H1 (cell line): ENCODE results near the gene LAYN. TPM values are rescaled to one million over a fixed set of nuclear protein-coding genes. Genes with fewer than 3 reads are reported as not detected.

ENCODE experiments used
- CTCF ChIA-PET: fragments of 300-600 bp; sonication (Branson Sonifier 250); formaldehyde crosslinking; loops from one replicate; lab custom pipeline; 2021; ENCODE audit not compliant: partially characterized antibody; lab: Charles Lee
- POLR2A ChIA-PET: fragments of 300-600 bp; sonication (Branson Sonifier 250); formaldehyde crosslinking; loops from one replicate; lab custom pipeline; 2021; ENCODE audit warnings: inconsistent platforms; ENCODE audit not compliant: partially characterized antibody; lab: Charles Lee
- DNase-seq, 2 experiments: peaks; one replicate each; pipeline versions ENCODE4 v3.0.0 to v3.0.0-alpha.2; 2010 to 2022; ENCODE audit warnings: low spot score in 2 of 2, low read depth in 1 of 2, mixed read lengths in 1 of 2
- FAIRE-seq: peaks from 2 replicates; lab custom pipeline; 2011; peaks lifted over from hg19 to GRCh38; lab: Jason Lieb, UNC
- H2AFZ ChIP-seq: 2 replicates; pipeline ENCODE4 v1.8.1; 2012; ENCODE audit warnings: low read length, inconsistent platforms
- H2AK5ac ChIP-seq: 2 replicates; pipeline ENCODE4 v1.6.1; 2013; ENCODE audit warnings: low read depth, low read length
- H2BK120ac ChIP-seq: replicated peaks from 2 replicates; pipeline ENCODE3; 2013; ENCODE audit warnings: low read depth, low read length, inconsistent platforms
- H2BK12ac ChIP-seq: 2 replicates; pipeline ENCODE4 v1.6.1; 2013; ENCODE audit warnings: low read depth, low read length
- H2BK15ac ChIP-seq: 2 replicates; pipeline ENCODE4 v1.6.1; 2013; ENCODE audit warnings: low read length
- H2BK20ac ChIP-seq: 2 replicates; pipeline ENCODE4 v1.6.1; 2013; ENCODE audit warnings: low read length
- H2BK5ac ChIP-seq: 2 replicates; pipeline ENCODE4 v1.6.1; 2013; ENCODE audit warnings: low read depth, low read length
- H3K14ac ChIP-seq: 2 replicates; pipeline ENCODE4 v1.6.1; 2013; ENCODE audit warnings: inconsistent platforms; ENCODE audit not compliant: insufficient read length
- H3K18ac ChIP-seq: 2 replicates; pipeline ENCODE4 v1.6.1; 2013; ENCODE audit warnings: low read length; ENCODE audit errors: extremely low read depth
- H3K23ac ChIP-seq: 2 replicates; pipeline ENCODE4 v1.6.1; 2013; ENCODE audit warnings: inconsistent platforms; ENCODE audit not compliant: insufficient read length
- H3K23me2 ChIP-seq: 2 replicates; pipeline ENCODE4 v1.6.1; 2013; ENCODE audit warnings: low read depth, low read length
- H3K27ac ChIP-seq: 2 replicates; pipeline ENCODE4 v1.6.1; 2011; ENCODE audit warnings: low read depth, low read length, inconsistent platforms
- H3K27me3 ChIP-seq, 4 experiments: replicated peaks in 1 of 4; 1 replicate in 1 of 4; 2 replicates in 3 of 4; pipeline versions ENCODE4 v1.6.1 to v1.8.1; 2011 to 2013; ENCODE audit warnings: low read length in 3 of 4, mild to moderate bottlenecking in 3 of 4, inconsistent platforms in 2 of 4, mixed read lengths in 2 of 4, moderate library complexity in 1 of 4; ENCODE audit not compliant: control insufficient read depth in 3 of 4, insufficient read depth in 3 of 4; ENCODE audit errors: extremely low read depth in 1 of 4
- H3K36me3 ChIP-seq, 4 experiments: 2 replicates each; pipeline versions ENCODE4 v1.6.1 to v1.8.1; 2011 to 2013; ENCODE audit warnings: mild to moderate bottlenecking in 4 of 4, low read length in 3 of 4, moderate library complexity in 2 of 4, control low read depth in 1 of 4, inconsistent platforms in 1 of 4; ENCODE audit not compliant: insufficient read depth in 4 of 4, control insufficient read depth in 2 of 4
- H3K4ac ChIP-seq: replicated peaks from 2 replicates; pipeline ENCODE3; 2013; ENCODE audit warnings: low read length, low read depth, mixed read lengths, inconsistent platforms; ENCODE audit not compliant: insufficient read length
- H3K4me1 ChIP-seq, 4 experiments: replicated peaks in 1 of 4; 1 replicate in 1 of 4; 2 replicates in 3 of 4; pipeline versions ENCODE4 v1.6.1 to v1.8.1; 2011 to 2013; ENCODE audit warnings: low read length in 3 of 4, inconsistent platforms in 2 of 4, mixed read lengths in 1 of 4; ENCODE audit not compliant: insufficient read depth in 4 of 4, control insufficient read depth in 3 of 4
- H3K4me2 ChIP-seq, 2 experiments: 2 replicates each; pipeline versions ENCODE4 v1.6.1 to v1.8.1; 2011 to 2013; ENCODE audit warnings: low read depth in 2 of 2, low read length in 2 of 2, control low read depth in 1 of 2, inconsistent platforms in 1 of 2, mild to moderate bottlenecking in 1 of 2; ENCODE audit not compliant: insufficient read depth in 1 of 2
- H3K4me3 ChIP-seq, 4 experiments: fragments of 200-600, 300-600 bp in 1 of 4; sonication (generic), shearing (Covaris generic), sonication (Bioruptor Twin) in 1 of 4; 2 replicates each; pipeline versions ENCODE4 v1.5.1 to v1.8.1; 2011 to 2016; ENCODE audit warnings: low read length in 4 of 4, low read depth in 3 of 4, control low read depth in 2 of 4, inconsistent platforms in 2 of 4, mild to moderate bottlenecking in 2 of 4, mixed read lengths in 1 of 4, moderate library complexity in 1 of 4; ENCODE audit not compliant: insufficient read depth in 2 of 4; ENCODE audit errors: extremely low read depth in 1 of 4
- H3K56ac ChIP-seq: replicated peaks from 2 replicates; pipeline ENCODE3; 2013; ENCODE audit warnings: low read depth, mild to moderate bottlenecking, mixed read lengths, low read length, inconsistent platforms; ENCODE audit not compliant: insufficient read length
- H3K79me1 ChIP-seq: 2 replicates; pipeline ENCODE4 v1.6.1; 2013; ENCODE audit warnings: low read depth, low read length, control low read depth
- H3K79me2 ChIP-seq, 2 experiments: 2 replicates each; pipeline versions ENCODE4 v1.6.1 to v1.8.1; 2012 to 2013; ENCODE audit warnings: low read length in 2 of 2, mild to moderate bottlenecking in 2 of 2, inconsistent platforms in 1 of 2; ENCODE audit not compliant: insufficient read depth in 2 of 2, control insufficient read depth in 1 of 2
- H3K9ac ChIP-seq, 4 experiments: replicated peaks in 1 of 4; 1 replicate in 1 of 4; 2 replicates in 3 of 4; pipeline versions ENCODE4 v1.6.1 to v1.8.1; 2011 to 2013; ENCODE audit warnings: low read depth in 3 of 4, low read length in 3 of 4, control low read depth in 2 of 4, mild to moderate bottlenecking in 2 of 4, moderate library complexity in 2 of 4, inconsistent platforms in 1 of 4; ENCODE audit errors: extremely low read depth in 1 of 4
- H3K9me3 ChIP-seq, 2 experiments: 2 replicates each; pipeline versions ENCODE4 v1.6.1 to v1.8.1; 2012 to 2013; ENCODE audit warnings: mild to moderate bottlenecking in 2 of 2, moderate library complexity in 2 of 2, control low read depth in 1 of 2, inconsistent platforms in 1 of 2, low read depth in 1 of 2, low read length in 1 of 2, mixed read lengths in 1 of 2; ENCODE audit not compliant: insufficient read depth in 2 of 2
- H4K20me1 ChIP-seq, 2 experiments: replicated peaks in 1 of 2; 2 replicates each; pipeline versions ENCODE3 to v1.8.1; 2011 to 2013; ENCODE audit warnings: inconsistent platforms in 2 of 2, low read length in 2 of 2, mild to moderate bottlenecking in 1 of 2; ENCODE audit not compliant: insufficient read depth in 2 of 2, control insufficient read depth in 1 of 2
- H4K5ac ChIP-seq: 2 replicates; pipeline ENCODE4 v1.6.1; 2013; ENCODE audit warnings: low read length, low read depth, mixed read lengths, inconsistent platforms; ENCODE audit not compliant: insufficient read length
- H4K8ac ChIP-seq: 2 replicates; pipeline ENCODE4 v1.8.0; 2013; ENCODE audit warnings: mild to moderate bottlenecking, moderate library complexity, low read length, inconsistent platforms; ENCODE audit not compliant: insufficient read depth; ENCODE audit errors: extremely low read depth
- H4K91ac ChIP-seq: replicated peaks from 2 replicates; pipeline ENCODE3; 2013; ENCODE audit warnings: low read length, mixed read lengths, inconsistent platforms; ENCODE audit not compliant: insufficient read length
- CHD2 ChIP-seq: IDR thresholded peaks from 2 replicates; pipeline ENCODE4 v1.6.1; 2012; ENCODE audit warnings: low read length, improper control_type of control experiment
- GTF2F1 ChIP-seq: IDR thresholded peaks from 2 replicates; pipeline ENCODE4 v1.6.1; 2012; ENCODE audit warnings: low read depth, low read length, improper control_type of control experiment, borderline replicate concordance
- NRF1 ChIP-seq: IDR thresholded peaks from 2 replicates; pipeline ENCODE4 v1.6.1; 2011; ENCODE audit warnings: mild to moderate bottlenecking, low read depth, low read length, improper control_type of control experiment
- PHF8 ChIP-seq: fragments of 200-600 bp; sonication (generic); conservative IDR thresholded peaks from 2 replicates; pipeline ENCODE4 v1.7.1; 2012; ENCODE audit warnings: low read depth, mild to moderate bottlenecking, inconsistent platforms, low read length, moderate library complexity
- SIRT6 ChIP-seq: IDR thresholded peaks from one replicate; pipeline ENCODE4 v1.7.1; 2012; ENCODE audit warnings: low read length, inconsistent platforms
- SRF ChIP-seq: IDR thresholded peaks from 2 replicates; pipeline ENCODE4 v1.6.1; 2011; ENCODE audit warnings: mild to moderate bottlenecking, low read depth, low read length, moderate library complexity
- WGBS, 2 experiments: shearing (Covaris generic) in 1 of 2; methylation state at CpG; one replicate each; pipeline versions ENCODE4 v1.1.6 to v1.1.7; 2013 to 2015; ENCODE audit warnings: low lambda C conversion rate in 2 of 2, mixed read lengths in 2 of 2, inconsistent platforms in 1 of 2, low coverage in 1 of 2, missing lambda C conversion rate in 1 of 2; ENCODE audit not compliant: insufficient replicate concordance in 2 of 2, insufficient coverage in 1 of 2, insufficient read length in 1 of 2; ENCODE audit errors: extremely low coverage in 1 of 2, missing lambda C conversion rate in 1 of 2; 5-methylcytosine and 5-hydroxymethylcytosine counted together
- polyA plus RNA-seq, 7 experiments: library from polyadenylated mRNA; depleted of rRNA in 3 of 7; stranded (reverse) in 5 of 7; unstranded in 2 of 7; fragments of >200 nt in 5 of 7; fragments of 200-250 nt in 2 of 7; gene quantifications; 1 replicate in 5 of 7; 2 replicates in 1 of 7; 4 replicates in 1 of 7; pipeline versions ENCODE4 v1.2.1 to v1.2.3, GENCODE V29; 2011 to 2013; ENCODE audit warnings: missing spikeins in 2 of 7, mixed read lengths in 2 of 7
- total RNA-seq: library from RNA; stranded (reverse); fragmentation: NEBNext Ultra II Directional; extraction: Animal tissue kit (Norgen Biotek cat#: 25700); gene quantifications from 2 replicates; pipeline ENCODE4 v1.2.1, GENCODE V29; 2021
- TF ChIP-seq, protein P1 (sequence below): IDR thresholded peaks from 2 replicates; pipeline ENCODE4 v1.6.1; 2012; ENCODE audit warnings: low read length, inconsistent platforms
- TF ChIP-seq, protein P2 (sequence below): IDR thresholded peaks from 2 replicates; pipeline ENCODE4 v1.6.1; 2011; ENCODE audit warnings: low read length, improper control_type of control experiment

The LAYN gene
- total and polyA plus RNA-seq, 2 of the 8 experiments (the other 6 are each of a cell fraction or from before 2014, with no cell fraction given), result 4.2 to 9.3 TPM

DNA sequence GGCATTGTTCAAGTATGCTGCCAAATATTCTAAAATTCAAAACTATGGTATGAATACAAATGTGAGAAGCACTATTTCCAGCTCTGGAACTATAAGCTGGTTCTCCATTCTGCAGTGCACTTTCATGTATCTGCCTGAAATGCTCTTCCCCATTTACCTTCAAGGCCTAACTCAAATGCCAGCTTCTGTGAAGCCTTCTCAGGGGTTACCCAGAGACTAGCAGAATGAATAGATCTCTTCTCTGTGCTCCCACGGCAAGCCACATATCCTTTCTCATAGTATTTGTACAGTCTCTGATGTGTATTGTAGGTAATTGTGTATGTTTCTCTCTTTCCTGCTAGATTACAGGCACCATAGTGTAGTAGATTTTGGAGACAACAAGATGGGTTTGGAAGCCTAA, 21.9 kb upstream of the LAYN start:
- Histone ChIP-seq H4K20me1 (no peaks in the 10 kb centered on the region), H2BK12ac (no peak overlapping the region), H3K79me2 (no peaks in the 10 kb centered on the region), H3K23ac (no peak overlapping the region), H3K4ac (no peak overlapping the region), H3K14ac (no peak overlapping the region), H2BK5ac (no peak overlapping the region), H2AFZ (no peak overlapping the region), H3K9ac (no peak overlapping the region), H3K56ac (no peak overlapping the region), H3K9me3 (no peaks in the 10 kb centered on the region), H4K8ac (no peak overlapping the region), H3K4me2 (no peak overlapping the region), H2BK15ac (no peak overlapping the region), H3K27me3 (peaks cover 4 to 15% (median 9%) of the 10 kb centered on the region in 4 experiments), H4K5ac (no peak overlapping the region), H4K91ac (no peak overlapping the region), H3K23me2 (peaks cover 3% of the 10 kb centered on the region; the same call in 1 of the 2 replicates), H3K79me1 (no peaks in the 10 kb centered on the region), H3K18ac (no peak overlapping the region), H3K27ac (no peak overlapping the region), H3K36me3 (no peaks in the 10 kb centered on the region), H2BK120ac (no peak overlapping the region), H3K4me1 (peaks cover 0 to 3% (median 1%) of the 10 kb centered on the region in 4 experiments; a peak in 2 of 7 replicates), H2BK20ac (no peak overlapping the region), H2AK5ac (no peak overlapping the region), H3K4me3 (no peak overlapping the region)
- ChIA-PET POLR2A (no interaction called here), CTCF (interaction anchor here (0.9 kb wide), 1 partner anchor 59 kb away, joined by 3 read pairs; no protein-coding TSS in a partner anchor)
- FAIRE-seq, result no peak
- no peak for DNase-seq
- TF ChIP-seq GTF2F1 (no peak), CHD2 (no peak), PHF8 (no peak), SRF (no peak), SIRT6 (no peak), NRF1 (no peak)
- TF ChIP-seq, protein P1, sequence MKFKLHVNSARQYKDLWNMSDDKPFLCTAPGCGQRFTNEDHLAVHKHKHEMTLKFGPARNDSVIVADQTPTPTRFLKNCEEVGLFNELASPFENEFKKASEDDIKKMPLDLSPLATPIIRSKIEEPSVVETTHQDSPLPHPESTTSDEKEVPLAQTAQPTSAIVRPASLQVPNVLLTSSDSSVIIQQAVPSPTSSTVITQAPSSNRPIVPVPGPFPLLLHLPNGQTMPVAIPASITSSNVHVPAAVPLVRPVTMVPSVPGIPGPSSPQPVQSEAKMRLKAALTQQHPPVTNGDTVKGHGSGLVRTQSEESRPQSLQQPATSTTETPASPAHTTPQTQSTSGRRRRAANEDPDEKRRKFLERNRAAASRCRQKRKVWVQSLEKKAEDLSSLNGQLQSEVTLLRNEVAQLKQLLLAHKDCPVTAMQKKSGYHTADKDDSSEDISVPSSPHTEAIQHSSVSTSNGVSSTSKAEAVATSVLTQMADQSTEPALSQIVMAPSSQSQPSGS, result no peak
- TF ChIP-seq, protein P2, sequence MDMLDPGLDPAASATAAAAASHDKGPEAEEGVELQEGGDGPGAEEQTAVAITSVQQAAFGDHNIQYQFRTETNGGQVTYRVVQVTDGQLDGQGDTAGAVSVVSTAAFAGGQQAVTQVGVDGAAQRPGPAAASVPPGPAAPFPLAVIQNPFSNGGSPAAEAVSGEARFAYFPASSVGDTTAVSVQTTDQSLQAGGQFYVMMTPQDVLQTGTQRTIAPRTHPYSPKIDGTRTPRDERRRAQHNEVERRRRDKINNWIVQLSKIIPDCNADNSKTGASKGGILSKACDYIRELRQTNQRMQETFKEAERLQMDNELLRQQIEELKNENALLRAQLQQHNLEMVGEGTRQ, result no peak
- WGBS, 2 experiments, result 83% methylated on average over 1 of the region's 1 CpG; no CpG with 5 or more reads in 1 of the 2 experiments
